ENCODE measurements around the gene FASN.

- TF ChIP-seq CTCF (conservative IDR thresholded peaks at IDR 0.05; ENCODE audit: low read depth, low read length) (no peak), RAD21 (IDR thresholded peaks at IDR 0.05; ENCODE audit: low read length) (no peak), RFX5 (IDR thresholded peaks at IDR 0.05; ENCODE audit: low read depth, low read length) (no peak), ELK1 (IDR thresholded peaks at IDR 0.05; ENCODE audit: borderline replicate concordance, low read depth, low read length) (no peak), MXI1 (IDR thresholded peaks at IDR 0.05; ENCODE audit: borderline replicate concordance, low read depth, low read length) (no peak), POLR2A (IDR thresholded peaks at IDR 0.05; ENCODE audit: low read depth, low read length) (no peak), NFE2L2 (IDR thresholded peaks at IDR 0.05; ENCODE audit: low read depth, low read length) (no peak), CEBPB (IDR thresholded peaks at IDR 0.05; ENCODE audit: low read depth, low read length) (no peak), SMC3 (IDR thresholded peaks at IDR 0.05; ENCODE audit: low read depth, low read length) (no peak), MAFK (IDR thresholded peaks at IDR 0.05; ENCODE audit: low read depth, low read length) (no peak), BHLHE40 (IDR thresholded peaks at IDR 0.05; ENCODE audit: low read depth, low read length) (no peak)
Measured at GRCh38 chr17:82092094-82092586, 5.9 kb downstream of the FASN start.
